Mesendoderm (in vitro differentiated cells): Measurements from ENCODE around the gene ZBTB49.
A peak's percentile ranks its signal among the peaks of the same experiment; 100 is the strongest.

Experiments used
- DNase-seq: peaks from one replicate; pipeline ENCODE4 v3.0.0; 2013
- H2AK5ac ChIP-seq: 2 replicates; pipeline ENCODE4 v1.6.1; 2013; ENCODE audit warnings: low read length, inconsistent platforms
- H2BK120ac ChIP-seq: 2 replicates; pipeline ENCODE4 v1.6.1; 2013; ENCODE audit warnings: low read depth, mild to moderate bottlenecking, low read length, moderate library complexity, mixed read lengths
- H2BK15ac ChIP-seq: replicated peaks from 2 replicates; pipeline ENCODE4 v1.6.1; 2013; ENCODE audit warnings: low read depth, mild to moderate bottlenecking, moderate library complexity
- H2BK5ac ChIP-seq: 2 replicates; pipeline ENCODE4 v1.6.1; 2013; ENCODE audit warnings: low read length, inconsistent platforms
- H3K18ac ChIP-seq: 2 replicates; pipeline ENCODE4 v1.6.1; 2013; ENCODE audit warnings: mild to moderate bottlenecking, low read length, mixed read lengths
- H3K23ac ChIP-seq: one replicate; pipeline ENCODE4 v1.6.1; 2013; ENCODE audit warnings: low read length
- H3K27ac ChIP-seq: 2 replicates; pipeline ENCODE4 v1.5.1; 2013; ENCODE audit warnings: low read depth, mild to moderate bottlenecking, inconsistent platforms, low read length, moderate library complexity
- H3K27me3 ChIP-seq: 2 replicates; pipeline ENCODE4 v1.6.1; 2013; ENCODE audit warnings: low read length, control low read depth, mild to moderate bottlenecking, inconsistent platforms; ENCODE audit not compliant: insufficient read depth, poor library complexity
- H3K36me3 ChIP-seq: 2 replicates; pipeline ENCODE4 v1.6.1; 2013; ENCODE audit warnings: low read length, inconsistent platforms; ENCODE audit not compliant: control insufficient read depth, insufficient read depth
- H3K4ac ChIP-seq: one replicate; pipeline ENCODE4 v1.6.1; 2013; ENCODE audit warnings: low read depth, mild to moderate bottlenecking, low read length, moderate library complexity
- H3K4me1 ChIP-seq: 2 replicates; pipeline ENCODE4 v1.6.1; 2013; ENCODE audit warnings: low read depth, low read length, inconsistent platforms; ENCODE audit not compliant: control insufficient read depth
- H3K4me2 ChIP-seq: 2 replicates; pipeline ENCODE4 v1.6.1; 2013; ENCODE audit warnings: low read length
- H3K4me3 ChIP-seq: 2 replicates; pipeline ENCODE4 v1.5.1; 2013; ENCODE audit warnings: mild to moderate bottlenecking, low read length
- H3K56ac ChIP-seq: one replicate; pipeline ENCODE4 v1.6.1; 2013; ENCODE audit warnings: low read length
- H3K79me1 ChIP-seq: 2 replicates; pipeline ENCODE4 v1.6.1; 2013; ENCODE audit warnings: low read length, inconsistent platforms
- H3K79me2 ChIP-seq: 2 replicates; pipeline ENCODE4 v1.6.1; 2013; ENCODE audit warnings: mild to moderate bottlenecking, low read length; ENCODE audit not compliant: control insufficient read depth, insufficient read depth
- H3K9ac ChIP-seq: 2 replicates; pipeline ENCODE4 v1.6.1; 2013; ENCODE audit warnings: low read length, inconsistent platforms
- H4K5ac ChIP-seq: one replicate; pipeline ENCODE4 v1.6.1; 2013; ENCODE audit warnings: low read length
- H4K8ac ChIP-seq: one replicate; pipeline ENCODE4 v1.6.1; 2013; ENCODE audit warnings: low read depth, mild to moderate bottlenecking, control low read depth, low read length, moderate library complexity
- WGBS: extraction: QIAGEN DNeasy Blood & Tissue Kit; methylation state at CpG from one replicate; pipeline ENCODE4 v1.1.7; 2013; ENCODE audit warnings: low lambda C conversion rate, missing lambda C conversion rate; ENCODE audit not compliant: insufficient coverage; ENCODE audit errors: extremely low coverage; 5-methylcytosine and 5-hydroxymethylcytosine counted together

ZBTB49 gene

DNA sequence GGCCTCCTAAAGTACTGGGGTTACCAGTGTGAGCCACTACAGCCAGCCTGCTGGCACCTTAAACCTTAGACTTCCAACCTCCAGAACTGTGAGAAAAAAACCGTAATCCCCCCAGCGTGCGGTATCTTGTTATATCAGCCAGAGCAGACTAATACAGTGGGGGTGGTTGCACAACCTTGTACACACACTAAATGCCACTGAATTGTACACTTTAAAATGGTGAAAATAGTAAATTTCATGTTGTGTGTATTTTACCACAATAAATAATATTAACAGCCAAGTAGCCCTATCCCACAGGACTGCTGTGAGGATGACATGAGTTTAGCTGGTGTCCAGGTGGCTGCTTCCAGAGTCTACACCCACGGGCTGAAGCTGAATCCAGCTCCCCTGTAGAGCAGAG, 38.8 kb downstream of the ZBTB49 start:
- no peak overlapping the region for H4K5ac ChIP-seq
- no peak overlapping the region for H2AK5ac ChIP-seq
- no peaks in the 10 kb centered on the region for H3K36me3 ChIP-seq
- no peak overlapping the region for H3K23ac ChIP-seq
- H3K9ac ChIP-seq: no peak overlapping the region
- H2BK5ac ChIP-seq: no peak overlapping the region
- H3K27me3 ChIP-seq: no peaks in the 10 kb centered on the region
- no peaks in the 10 kb centered on the region for H3K79me2 ChIP-seq
- H3K4me3 ChIP-seq: no peak overlapping the region
- no peak overlapping the region for H3K4me2 ChIP-seq
- no peak overlapping the region for H2BK120ac ChIP-seq
- no CpG with 5 or more reads among the region's 4 CpGs for WGBS
- no peak overlapping the region for H3K27ac ChIP-seq
- H3K56ac ChIP-seq: no peak overlapping the region
- H3K18ac ChIP-seq: no peak overlapping the region
- H3K79me1 ChIP-seq: no peaks in the 10 kb centered on the region
- no peak for DNase-seq
- no peak overlapping the region for H4K8ac ChIP-seq
- no peak overlapping the region for H2BK15ac ChIP-seq
- H3K4ac ChIP-seq: no peak overlapping the region
- peaks cover under 1% of the 10 kb centered on the region for H3K4me1 ChIP-seq

DNA sequence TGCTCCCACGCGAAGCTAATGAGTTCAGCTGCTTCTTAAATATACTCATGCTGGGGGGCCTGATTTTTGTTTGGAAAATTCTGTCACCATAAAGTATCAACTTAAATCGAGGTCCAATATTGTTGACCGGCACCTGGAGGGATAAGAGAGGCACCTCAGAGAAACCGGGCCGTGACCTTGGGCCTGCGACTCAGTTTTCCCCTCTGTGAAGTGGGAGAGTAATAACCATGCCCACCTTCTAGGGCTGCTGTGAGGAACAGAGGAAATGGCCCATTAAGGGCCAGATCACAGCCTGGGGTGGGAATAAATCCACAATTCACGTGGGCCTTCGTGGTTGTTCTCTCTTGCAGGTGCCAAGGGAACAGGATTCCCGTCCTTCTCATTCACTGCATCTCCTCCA, 39.4 kb downstream of the ZBTB49 start:
- Histone ChIP-seq H3K4me3 (no peak overlapping the region), H3K18ac (no peak overlapping the region), H2BK5ac (no peak overlapping the region), H3K4me1 (no peaks in the 10 kb centered on the region), H3K27ac (no peak overlapping the region), H3K79me1 (no peaks in the 10 kb centered on the region), H3K4me2 (no peak overlapping the region), H3K36me3 (no peaks in the 10 kb centered on the region), H2BK120ac (no peak overlapping the region), H3K56ac (no peak overlapping the region), H2BK15ac (no peak overlapping the region), H4K5ac (no peak overlapping the region), H3K23ac (no peak overlapping the region), H3K9ac (no peak overlapping the region), H3K79me2 (no peaks in the 10 kb centered on the region), H2AK5ac (no peak overlapping the region), H3K4ac (no peak overlapping the region), H3K27me3 (no peaks in the 10 kb centered on the region), H4K8ac (no peak overlapping the region)
- WGBS: no CpG with 5 or more reads among the region's 10 CpGs
- no peak for DNase-seq

DNA sequence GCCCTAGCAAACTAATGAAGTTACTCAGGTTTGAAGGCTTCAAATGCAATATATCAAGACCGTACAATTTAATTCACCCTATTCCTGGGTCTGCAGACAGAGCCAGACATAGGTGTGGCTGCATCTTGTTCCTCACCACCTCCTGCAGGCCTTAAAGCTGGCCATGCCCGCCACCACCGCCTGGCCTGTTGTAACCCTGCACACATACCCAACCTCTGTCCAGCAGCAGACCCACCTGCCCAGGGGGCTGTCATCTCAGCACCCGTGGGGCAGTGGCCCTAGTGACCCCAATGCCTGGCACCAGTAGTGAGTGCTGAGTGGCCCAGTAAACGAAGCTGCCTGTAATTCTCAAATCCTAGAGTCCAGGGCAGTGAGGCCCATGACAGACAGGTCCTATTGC, 40.7 kb downstream of the ZBTB49 start:
- no peak overlapping the region for H2AK5ac ChIP-seq
- no peak overlapping the region for H2BK5ac ChIP-seq
- H3K36me3 ChIP-seq: no peaks in the 10 kb centered on the region
- H3K4ac ChIP-seq: no peak overlapping the region
- H3K79me1 ChIP-seq: no peaks in the 10 kb centered on the region
- no peak overlapping the region for H2BK120ac ChIP-seq
- H3K4me3 ChIP-seq: no peak overlapping the region
- no peaks in the 10 kb centered on the region for H3K4me1 ChIP-seq
- H3K27ac ChIP-seq: no peak overlapping the region
- H3K9ac ChIP-seq: no peak overlapping the region
- no CpG with 5 or more reads among the region's 5 CpGs for WGBS
- no peak overlapping the region for H3K4me2 ChIP-seq
- no peak overlapping the region for H4K5ac ChIP-seq
- no peak overlapping the region for H2BK15ac ChIP-seq
- no peak overlapping the region for H3K18ac ChIP-seq
- no peak overlapping the region for H3K23ac ChIP-seq
- DNase-seq: no peak
- H3K79me2 ChIP-seq: no peaks in the 10 kb centered on the region
- no peak overlapping the region for H4K8ac ChIP-seq
- no peak overlapping the region for H3K56ac ChIP-seq
- no peaks in the 10 kb centered on the region for H3K27me3 ChIP-seq

DNA sequence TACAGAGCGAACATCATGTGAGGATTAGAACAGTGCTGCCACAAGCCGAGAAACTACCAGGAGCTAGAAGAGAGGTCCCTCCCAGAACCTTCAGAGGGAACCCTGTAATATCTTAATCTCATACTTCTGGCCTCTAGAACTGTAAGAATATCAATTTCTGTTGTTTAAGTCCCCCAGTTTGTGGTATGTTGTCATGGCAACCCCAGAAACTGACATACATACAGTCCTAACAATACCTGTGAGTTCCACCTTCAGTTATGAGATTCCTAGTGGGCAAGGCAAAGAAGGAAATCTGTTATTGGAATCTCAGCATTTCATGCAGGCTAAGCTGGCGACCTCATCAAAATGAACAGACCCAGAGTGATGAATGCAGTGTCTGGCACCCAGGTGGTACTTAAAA, 42.5 kb downstream of the ZBTB49 start:
- no peak for DNase-seq
- H3K4me1 ChIP-seq: no peaks in the 10 kb centered on the region

GRCh38 chr4:4333265-4333706, 43.2 kb downstream of the ZBTB49 start:
- no peak overlapping the region for H4K8ac ChIP-seq
- no peak overlapping the region for H2AK5ac ChIP-seq
- H2BK15ac ChIP-seq: no peak overlapping the region
- H3K23ac ChIP-seq: no peak overlapping the region
- no peaks in the 10 kb centered on the region for H3K79me2 ChIP-seq
- H3K4me1 ChIP-seq: no peaks in the 10 kb centered on the region
- no peak overlapping the region for H2BK120ac ChIP-seq
- H3K27ac ChIP-seq: no peak overlapping the region
- no peak overlapping the region for H3K9ac ChIP-seq
- H3K18ac ChIP-seq: no peak overlapping the region
- H3K4ac ChIP-seq: no peak overlapping the region
- no peak overlapping the region for H3K4me2 ChIP-seq
- no peak overlapping the region for H3K56ac ChIP-seq
- WGBS: no CpG with 5 or more reads among the region's 11 CpGs
- no peaks in the 10 kb centered on the region for H3K27me3 ChIP-seq
- H3K79me1 ChIP-seq: no peaks in the 10 kb centered on the region
- H3K36me3 ChIP-seq: no peaks in the 10 kb centered on the region
- no peak overlapping the region for H3K4me3 ChIP-seq
- H4K5ac ChIP-seq: no peak overlapping the region
- no peak overlapping the region for H2BK5ac ChIP-seq
- no peak for DNase-seq

More for the DNA sequence above, 42.5 kb downstream of the ZBTB49 start:
- no CpG with 5 or more reads among the region's 3 CpGs for WGBS
- H3K79me1 ChIP-seq: no peaks in the 10 kb centered on the region
- no peak overlapping the region for H3K9ac ChIP-seq
- H2BK15ac ChIP-seq: no peak overlapping the region
- H3K56ac ChIP-seq: no peak overlapping the region
- no peaks in the 10 kb centered on the region for H3K27me3 ChIP-seq
- no peak overlapping the region for H3K27ac ChIP-seq
- H3K79me2 ChIP-seq: no peaks in the 10 kb centered on the region
- no peak overlapping the region for H2AK5ac ChIP-seq
- no peak overlapping the region for H3K4ac ChIP-seq
- H3K4me3 ChIP-seq: no peak overlapping the region
- H3K23ac ChIP-seq: no peak overlapping the region
- no peak overlapping the region for H3K18ac ChIP-seq
- H4K8ac ChIP-seq: no peak overlapping the region
- H2BK120ac ChIP-seq: no peak overlapping the region
- no peak overlapping the region for H3K4me2 ChIP-seq
- no peaks in the 10 kb centered on the region for H3K36me3 ChIP-seq
- no peak overlapping the region for H4K5ac ChIP-seq
- H2BK5ac ChIP-seq: no peak overlapping the region

DNA sequence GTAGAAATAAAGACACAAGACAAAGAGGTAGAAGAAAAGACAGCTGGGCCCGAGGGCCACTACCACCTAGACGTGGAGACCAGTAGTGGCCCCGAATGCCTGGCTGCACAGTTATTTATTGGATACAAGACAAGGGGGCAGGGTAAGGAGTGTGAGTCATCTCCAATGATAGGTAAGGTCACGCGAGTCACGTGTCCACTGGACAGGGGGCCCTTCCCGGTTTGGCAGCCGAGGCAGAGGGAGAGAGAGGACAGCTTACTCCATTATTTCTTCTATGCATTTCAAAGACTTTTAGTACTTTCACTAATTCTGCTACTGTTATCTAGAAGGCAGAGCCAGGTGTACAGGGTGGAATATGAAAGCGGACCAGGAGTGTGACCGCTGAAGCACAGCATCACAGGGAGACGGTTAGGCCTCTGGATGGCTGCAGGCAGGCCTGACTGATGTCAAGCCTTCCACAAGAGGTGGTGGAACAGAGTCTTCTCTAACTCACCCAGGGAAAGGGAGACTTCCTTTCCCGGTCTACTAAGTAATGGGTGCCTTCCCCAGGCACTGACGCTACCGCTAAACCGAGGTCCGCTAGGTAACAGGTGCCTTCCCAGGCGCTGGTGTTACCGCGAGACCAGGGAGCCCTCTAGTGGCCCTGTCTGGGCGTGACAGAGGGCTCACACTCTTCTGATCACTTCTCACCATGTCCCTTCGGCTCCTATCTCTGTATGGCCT, 44.9 kb downstream of the ZBTB49 start:
- Histone ChIP-seq H3K4me3 (no peak overlapping the region), H3K18ac (no peak overlapping the region), H4K5ac (no peak overlapping the region), H3K36me3 (no peaks in the 10 kb centered on the region), H3K79me2 (no peaks in the 10 kb centered on the region), H3K56ac (no peak overlapping the region), H3K4me1 (no peaks in the 10 kb centered on the region), H3K4ac (no peak overlapping the region), H2AK5ac (no peak overlapping the region), H3K9ac (no peak overlapping the region), H3K27ac (no peak overlapping the region), H4K8ac (no peak overlapping the region), H3K79me1 (no peaks in the 10 kb centered on the region), H3K4me2 (no peak overlapping the region), H2BK15ac (no peak overlapping the region), H3K27me3 (no peaks in the 10 kb centered on the region), H2BK120ac (no peak overlapping the region), H2BK5ac (no peak overlapping the region), H3K23ac (no peak overlapping the region)
- WGBS: no CpG with 5 or more reads among the region's 21 CpGs
- peak; percentile 60 for DNase-seq
